ENCODE results near the gene YPEL2.

The YPEL2 gene

DNA sequence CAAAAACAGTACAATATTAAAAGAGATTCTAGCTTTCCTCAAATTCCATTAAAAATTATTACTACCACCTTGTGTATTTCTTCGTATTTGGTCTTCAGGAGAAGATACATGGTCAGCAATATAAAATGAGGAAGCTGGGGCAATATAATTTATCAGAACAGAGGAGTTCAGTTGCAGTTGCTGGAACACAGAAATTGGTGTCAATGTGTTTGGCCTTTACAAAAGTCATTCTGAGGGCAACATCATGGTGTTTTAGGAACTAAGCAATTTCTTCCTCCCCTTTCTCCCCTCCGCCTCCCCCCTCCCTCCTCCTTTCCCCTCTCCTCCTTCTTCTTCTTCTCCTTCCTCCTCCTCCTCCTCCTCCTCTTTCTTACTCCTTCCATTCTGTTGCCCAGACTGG, 102.1 kb downstream of the YPEL2 start:
- peaks cover 8% of the 10 kb centered on the region for H3K4me1 ChIP-seq (ENCODE audit: control insufficient read depth, insufficient read depth, low read length)
- no peaks in the 10 kb centered on the region for H3K36me3 ChIP-seq (ENCODE audit: control insufficient read depth in 2 of 2, insufficient read depth in 2 of 2, low read length in 2 of 2)
- no peak overlapping the region for H3K4me3 ChIP-seq (ENCODE audit: low read length in 2 of 2)
- H3K9me3 ChIP-seq (ENCODE audit: control insufficient read depth in 2 of 2, low read length in 2 of 2), result no peaks in the 10 kb centered on the region
- no peaks in the 10 kb centered on the region for H3K27me3 ChIP-seq (ENCODE audit: control insufficient read depth in 1 of 2, insufficient read depth in 2 of 2, low read length in 2 of 2)
- H3K9ac ChIP-seq (ENCODE audit: low read length in 2 of 2), result no peak overlapping the region
- H3K27ac ChIP-seq (ENCODE audit: low read length), result no peak overlapping the region

DNA sequence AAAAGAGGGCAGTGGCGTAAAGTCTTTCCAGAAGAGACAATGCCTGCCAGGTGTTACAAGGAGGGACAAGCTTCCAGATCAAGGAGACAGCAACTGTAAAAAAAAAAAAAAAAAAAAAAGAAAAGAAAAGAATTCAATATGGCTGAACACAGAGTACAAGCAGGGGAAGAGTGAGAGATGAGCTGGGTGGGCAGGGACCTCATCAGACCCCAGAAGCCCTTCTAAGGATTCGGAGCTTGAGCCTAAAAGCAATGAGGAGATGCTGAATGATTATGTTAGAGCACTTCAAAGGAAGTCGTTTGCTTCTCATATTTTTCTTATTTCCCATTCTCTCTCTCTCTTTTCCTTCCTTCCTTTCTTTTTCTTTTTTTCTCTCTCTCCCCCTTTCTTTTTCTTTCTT, 103.0 kb downstream of the YPEL2 start:
- Histone ChIP-seq H3K36me3 (ENCODE audit: control insufficient read depth in 2 of 2, insufficient read depth in 2 of 2, low read length in 2 of 2) (no peaks in the 10 kb centered on the region), H3K9me3 (ENCODE audit: control insufficient read depth in 2 of 2, low read length in 2 of 2) (no peaks in the 10 kb centered on the region), H3K27me3 (ENCODE audit: control insufficient read depth in 1 of 2, insufficient read depth in 2 of 2, low read length in 2 of 2) (no peaks in the 10 kb centered on the region), H3K4me1 (ENCODE audit: control insufficient read depth, insufficient read depth, low read length) (peaks cover 2% of the 10 kb centered on the region), H3K9ac (ENCODE audit: low read length in 2 of 2) (no peak overlapping the region), H3K27ac (ENCODE audit: low read length) (no peak overlapping the region), H3K4me3 (ENCODE audit: low read length in 2 of 2) (no peak overlapping the region)

DNA sequence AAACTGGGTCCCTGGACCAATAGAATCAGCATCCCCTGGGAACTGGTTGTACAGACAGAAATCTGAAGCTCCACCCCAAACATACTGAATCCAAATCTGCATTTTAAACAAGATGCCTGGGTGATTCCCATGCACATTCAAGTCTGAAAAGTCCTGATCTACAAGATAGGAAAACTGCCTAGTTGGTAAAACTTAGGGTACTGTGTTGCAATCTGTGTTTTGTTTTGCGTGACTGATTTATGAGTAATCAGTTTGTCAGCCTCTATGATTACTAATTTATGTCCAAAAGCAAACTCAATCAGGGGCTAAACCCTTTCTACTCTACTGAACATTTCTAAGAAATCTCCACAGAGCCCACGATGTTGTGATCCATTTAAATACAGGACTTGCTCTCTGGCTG, 103.8 kb downstream of the YPEL2 start:
- no peaks in the 10 kb centered on the region for H3K9me3 ChIP-seq (ENCODE audit: control insufficient read depth in 2 of 2, low read length in 2 of 2)
- peaks cover 9% of the 10 kb centered on the region for H3K4me1 ChIP-seq (ENCODE audit: control insufficient read depth, insufficient read depth, low read length)
- H3K9ac ChIP-seq (ENCODE audit: low read length in 2 of 2), result no peak overlapping the region
- no peaks in the 10 kb centered on the region for H3K36me3 ChIP-seq (ENCODE audit: control insufficient read depth in 2 of 2, insufficient read depth in 2 of 2, low read length in 2 of 2)
- H3K27me3 ChIP-seq (ENCODE audit: control insufficient read depth in 1 of 2, insufficient read depth in 2 of 2, low read length in 2 of 2), result no peaks in the 10 kb centered on the region
- H3K27ac ChIP-seq (ENCODE audit: low read length), result no peak overlapping the region
- no peak overlapping the region for H3K4me3 ChIP-seq (ENCODE audit: low read length in 2 of 2)

DNA sequence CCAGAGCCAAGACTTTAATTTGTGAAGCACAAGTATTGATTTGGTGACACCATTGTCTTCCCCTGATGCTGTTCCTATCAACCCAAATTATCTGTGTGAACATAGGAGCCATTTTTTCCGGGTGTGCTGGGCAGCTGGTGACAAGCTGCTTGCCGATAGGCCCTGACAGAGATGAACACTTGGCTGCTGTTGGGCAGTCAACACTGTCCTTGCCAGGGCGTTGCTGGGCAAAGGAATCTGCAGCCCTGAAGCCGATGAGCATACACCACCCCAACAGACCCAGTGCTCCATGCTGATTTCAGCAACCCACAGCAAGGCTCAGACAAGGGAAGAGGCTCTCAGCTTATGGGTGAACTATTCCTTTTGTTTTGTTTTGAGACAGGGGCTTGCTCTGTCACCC, 105.4 kb downstream of the YPEL2 start:
- Histone ChIP-seq H3K27me3 (ENCODE audit: control insufficient read depth in 1 of 2, insufficient read depth in 2 of 2, low read length in 2 of 2) (no peaks in the 10 kb centered on the region), H3K4me1 (ENCODE audit: control insufficient read depth, insufficient read depth, low read length) (peaks cover 22% of the 10 kb centered on the region), H3K4me3 (ENCODE audit: low read length in 2 of 2) (no peak overlapping the region), H3K9ac (ENCODE audit: low read length in 2 of 2) (no peak overlapping the region), H3K9me3 (ENCODE audit: control insufficient read depth in 2 of 2, low read length in 2 of 2) (no peaks in the 10 kb centered on the region), H3K27ac (ENCODE audit: low read length) (no peak overlapping the region), H3K36me3 (ENCODE audit: control insufficient read depth in 2 of 2, insufficient read depth in 2 of 2, low read length in 2 of 2) (no peaks in the 10 kb centered on the region)

DNA sequence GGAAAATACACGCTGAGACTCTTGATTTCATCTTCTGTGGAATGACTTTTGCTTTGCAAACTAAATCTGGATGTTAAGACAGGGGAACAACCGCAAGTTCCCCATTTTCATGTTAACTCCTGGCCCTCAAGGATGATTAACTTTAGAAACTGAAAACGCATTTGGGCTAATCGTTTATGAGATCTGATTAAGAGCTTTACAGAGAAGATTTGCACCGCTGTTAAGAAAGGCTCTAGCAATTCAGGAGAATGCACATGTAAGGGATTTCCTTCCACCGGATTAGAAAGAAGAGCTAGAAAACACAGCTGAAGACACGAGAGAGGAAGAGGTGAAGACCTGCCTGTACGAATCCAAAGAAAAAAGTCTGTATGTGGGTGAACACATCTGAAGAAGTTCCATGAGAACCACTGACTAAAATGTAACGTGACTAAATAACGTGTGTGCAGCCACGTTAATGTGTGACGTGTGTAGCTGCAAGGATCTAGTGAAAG, 106.4 kb downstream of the YPEL2 start:
- H3K36me3 ChIP-seq (ENCODE audit: control insufficient read depth in 2 of 2, insufficient read depth in 2 of 2, low read length in 2 of 2), result no peaks in the 10 kb centered on the region
- H3K4me3 ChIP-seq (ENCODE audit: low read length in 2 of 2), result no peak overlapping the region
- no peak overlapping the region for H3K9ac ChIP-seq (ENCODE audit: low read length in 2 of 2)
- no peaks in the 10 kb centered on the region for H3K9me3 ChIP-seq (ENCODE audit: control insufficient read depth in 2 of 2, low read length in 2 of 2)
- peaks cover 22% of the 10 kb centered on the region for H3K4me1 ChIP-seq (ENCODE audit: control insufficient read depth, insufficient read depth, low read length)
- H3K27me3 ChIP-seq (ENCODE audit: control insufficient read depth in 1 of 2, insufficient read depth in 2 of 2, low read length in 2 of 2), result no peaks in the 10 kb centered on the region
- no peak overlapping the region for H3K27ac ChIP-seq (ENCODE audit: low read length)

DNA sequence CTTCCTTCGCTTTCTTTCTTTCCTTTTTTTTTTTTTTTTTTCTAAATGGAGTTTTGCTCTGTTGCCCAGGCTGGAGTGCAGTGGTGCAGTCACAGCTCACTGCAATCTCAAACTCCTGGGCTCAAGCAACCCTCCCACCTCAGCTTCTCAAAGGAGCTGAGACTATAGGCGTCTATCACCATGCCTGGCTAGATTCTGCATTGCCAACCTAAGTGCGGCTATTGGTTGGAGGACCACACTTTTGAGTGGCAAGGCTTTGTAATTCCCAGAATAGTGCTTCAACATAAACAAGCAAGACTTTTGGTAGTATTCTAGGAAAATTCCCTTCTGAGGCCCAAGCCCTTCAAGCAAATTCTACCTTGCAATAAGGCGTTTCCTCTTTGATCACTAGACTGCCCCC, 107.8 kb downstream of the YPEL2 start:
- Histone ChIP-seq H3K27me3 (ENCODE audit: control insufficient read depth in 1 of 2, insufficient read depth in 2 of 2, low read length in 2 of 2) (no peaks in the 10 kb centered on the region), H3K27ac (ENCODE audit: low read length) (peak overlapping the region; percentile 74), H3K4me1 (ENCODE audit: control insufficient read depth, insufficient read depth, low read length) (peaks cover 22% of the 10 kb centered on the region), H3K4me3 (ENCODE audit: low read length in 2 of 2) (no peak overlapping the region), H3K36me3 (ENCODE audit: control insufficient read depth in 2 of 2, insufficient read depth in 2 of 2, low read length in 2 of 2) (no peaks in the 10 kb centered on the region), H3K9me3 (ENCODE audit: control insufficient read depth in 2 of 2, low read length in 2 of 2) (no peaks in the 10 kb centered on the region), H3K9ac (ENCODE audit: low read length in 2 of 2) (no peak overlapping the region)

DNA sequence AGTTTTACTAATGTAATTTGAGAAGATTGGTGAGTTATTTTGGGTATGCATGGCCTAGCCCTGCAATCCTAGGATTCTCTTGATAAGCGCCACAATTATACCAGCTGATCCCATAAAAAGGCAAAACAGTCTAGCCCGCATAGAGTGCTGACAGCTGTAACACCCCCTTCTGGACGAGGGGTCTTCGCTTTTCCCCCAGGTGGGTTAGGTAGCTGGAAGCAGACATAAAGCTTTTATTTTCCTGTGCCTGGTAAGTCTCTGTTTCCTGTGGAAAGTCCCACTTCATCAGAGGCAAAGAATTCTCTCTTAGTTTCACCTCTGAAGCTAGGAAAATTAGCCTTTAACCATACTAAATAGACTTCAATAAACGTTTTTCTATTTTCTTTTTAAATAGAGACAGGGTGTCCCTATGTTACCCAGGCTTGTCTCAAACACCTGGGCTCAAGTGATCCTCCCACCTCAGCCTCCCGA, 108.3 kb downstream of the YPEL2 start:
- H3K36me3 ChIP-seq (ENCODE audit: control insufficient read depth in 2 of 2, insufficient read depth in 2 of 2, low read length in 2 of 2), result no peaks in the 10 kb centered on the region
- H3K27ac ChIP-seq (ENCODE audit: low read length), result peak overlapping the region; percentile 74
- no peak overlapping the region for H3K4me3 ChIP-seq (ENCODE audit: low read length in 2 of 2)
- H3K9ac ChIP-seq (ENCODE audit: low read length in 2 of 2), result peak overlapping the region in 1 of 2 donors; percentile 45
- no peaks in the 10 kb centered on the region for H3K27me3 ChIP-seq (ENCODE audit: control insufficient read depth in 1 of 2, insufficient read depth in 2 of 2, low read length in 2 of 2)
- H3K9me3 ChIP-seq (ENCODE audit: control insufficient read depth in 2 of 2, low read length in 2 of 2), result no peaks in the 10 kb centered on the region
- H3K4me1 ChIP-seq (ENCODE audit: control insufficient read depth, insufficient read depth, low read length), result peaks cover 22% of the 10 kb centered on the region

DNA sequence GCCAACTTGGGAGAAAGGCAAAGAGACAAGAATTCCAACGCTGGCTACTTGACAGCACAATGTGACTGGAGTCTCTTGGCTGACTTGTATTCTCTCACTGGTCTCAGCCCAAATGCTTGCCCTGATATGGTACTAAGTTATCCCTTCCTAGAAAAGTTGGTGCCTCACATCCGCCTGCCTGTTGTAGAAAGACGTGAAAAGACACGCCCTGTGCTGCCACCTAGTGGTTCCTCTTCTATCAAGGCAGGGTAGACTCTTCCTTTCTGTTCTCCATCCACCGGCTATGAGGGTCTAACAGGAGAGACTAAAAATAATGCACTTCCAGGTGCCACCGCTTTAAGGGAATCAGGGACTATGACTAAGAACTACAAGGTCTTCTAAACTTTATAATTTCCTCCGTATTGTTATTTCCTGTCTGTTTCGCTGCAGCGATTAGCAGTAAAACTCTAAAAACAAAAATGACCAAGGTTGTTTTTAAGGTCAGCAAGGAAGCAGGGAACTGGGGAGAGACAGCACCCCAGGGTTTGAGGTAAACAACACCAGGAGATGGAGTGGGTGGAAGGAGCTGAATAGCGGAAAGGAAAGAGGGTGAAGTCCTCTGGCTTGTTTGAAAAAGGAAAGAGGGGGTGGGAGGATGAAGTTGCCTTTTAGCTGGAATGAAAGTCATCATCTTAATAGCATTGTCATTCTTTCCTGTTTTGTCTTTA, 109.5 kb downstream of the YPEL2 start:
- no peaks in the 10 kb centered on the region for H3K36me3 ChIP-seq (ENCODE audit: control insufficient read depth in 2 of 2, insufficient read depth in 2 of 2, low read length in 2 of 2)
- H3K27ac ChIP-seq (ENCODE audit: low read length), result peak overlapping the region; percentile 74
- peak overlapping the region; percentile 0 to 57 for H3K4me3 ChIP-seq (ENCODE audit: low read length in 2 of 2)

DNA sequence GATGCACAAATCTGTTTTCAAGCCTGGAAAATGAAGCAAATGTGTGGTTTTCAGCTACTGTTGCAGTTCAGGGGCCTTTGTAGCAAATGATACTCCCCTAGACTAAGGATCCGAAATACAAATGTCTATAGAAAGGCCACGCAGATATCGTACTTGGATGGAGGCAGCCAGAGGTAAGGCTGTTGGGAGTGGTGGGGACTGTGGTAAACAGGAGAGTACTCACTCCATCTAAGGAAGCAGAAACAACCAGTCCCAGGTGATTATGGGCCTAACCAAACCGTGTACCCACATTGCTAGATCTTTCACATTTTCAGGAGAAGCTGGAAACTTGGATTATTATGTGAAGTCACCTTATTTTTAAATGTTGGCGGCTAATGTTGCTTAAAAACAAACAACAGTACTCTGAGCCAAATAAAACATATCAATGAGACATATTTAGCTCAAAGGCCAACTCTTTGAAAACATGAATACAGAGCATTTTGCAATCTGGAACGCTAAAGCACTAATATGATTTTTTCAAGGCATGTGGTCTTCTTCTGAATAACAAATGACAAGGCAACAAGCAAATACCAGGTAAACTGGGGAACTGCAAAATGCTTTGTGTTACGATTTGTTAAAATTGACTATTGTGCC, 110.1 kb downstream of the YPEL2 start:
- peak overlapping the region; percentile 74 for H3K27ac ChIP-seq (ENCODE audit: low read length)
- H3K4me1 ChIP-seq (ENCODE audit: control insufficient read depth, insufficient read depth, low read length), result peaks cover 22% of the 10 kb centered on the region
- no peaks in the 10 kb centered on the region for H3K27me3 ChIP-seq (ENCODE audit: control insufficient read depth in 1 of 2, insufficient read depth in 2 of 2, low read length in 2 of 2)
- H3K9ac ChIP-seq (ENCODE audit: low read length in 2 of 2), result peak overlapping the region; percentile 38 to 67
- no peaks in the 10 kb centered on the region for H3K36me3 ChIP-seq (ENCODE audit: control insufficient read depth in 2 of 2, insufficient read depth in 2 of 2, low read length in 2 of 2)
- peak overlapping the region in 1 of 2 donors; percentile 0 for H3K4me3 ChIP-seq (ENCODE audit: low read length in 2 of 2)
- no peaks in the 10 kb centered on the region for H3K9me3 ChIP-seq (ENCODE audit: control insufficient read depth in 2 of 2, low read length in 2 of 2)

More for the DNA sequence above, 109.5 kb downstream of the YPEL2 start:
- no peaks in the 10 kb centered on the region for H3K9me3 ChIP-seq (ENCODE audit: control insufficient read depth in 2 of 2, low read length in 2 of 2)
- no peaks in the 10 kb centered on the region for H3K27me3 ChIP-seq (ENCODE audit: control insufficient read depth in 1 of 2, insufficient read depth in 2 of 2, low read length in 2 of 2)
- H3K9ac ChIP-seq (ENCODE audit: low read length in 2 of 2), result peak overlapping the region; percentile 38 to 67
- peaks cover 22% of the 10 kb centered on the region for H3K4me1 ChIP-seq (ENCODE audit: control insufficient read depth, insufficient read depth, low read length)

DNA sequence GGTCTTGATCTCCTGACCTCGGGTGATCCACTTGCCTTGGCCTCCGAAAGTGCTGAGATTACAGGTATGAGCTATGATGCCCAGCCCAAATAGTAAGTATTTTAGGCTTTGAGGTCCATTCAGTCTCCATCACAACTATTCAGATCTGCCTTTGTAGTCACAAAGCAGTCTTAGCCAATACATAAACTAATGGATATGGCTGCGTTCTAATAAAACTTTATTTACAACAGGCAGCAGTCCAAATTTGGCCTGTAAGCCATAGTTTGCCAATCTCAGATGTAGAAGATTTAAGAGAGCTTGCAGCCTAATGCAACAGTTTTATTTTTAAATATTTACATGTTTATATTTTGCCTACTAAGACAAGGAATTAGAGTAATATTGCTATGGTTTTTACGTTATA, 111.7 kb downstream of the YPEL2 start:
- Histone ChIP-seq H3K27me3 (ENCODE audit: control insufficient read depth in 1 of 2, insufficient read depth in 2 of 2, low read length in 2 of 2) (no peaks in the 10 kb centered on the region), H3K36me3 (ENCODE audit: control insufficient read depth in 2 of 2, insufficient read depth in 2 of 2, low read length in 2 of 2) (no peaks in the 10 kb centered on the region), H3K27ac (ENCODE audit: low read length) (no peak overlapping the region), H3K4me1 (ENCODE audit: control insufficient read depth, insufficient read depth, low read length) (peaks cover 22% of the 10 kb centered on the region), H3K9me3 (ENCODE audit: control insufficient read depth in 2 of 2, low read length in 2 of 2) (no peaks in the 10 kb centered on the region), H3K9ac (ENCODE audit: low read length in 2 of 2) (no peak overlapping the region), H3K4me3 (ENCODE audit: low read length in 2 of 2) (no peak overlapping the region)
